Stimulated activated CD4-positive, alpha-beta T cell treated with anti-CD3 and anti-CD28 coated beads, Interleukin-1b, Interleukin-23, amount 100 ng/mL, for 24 hours (primary cell): Measurements from ENCODE around the gene ARHGAP15.

ENCODE experiments used
- DNase-seq, 4 experiments: peaks; one replicate each; pipeline ENCODE4 v3.0.0-alpha.2; 2020; ENCODE audit warnings: low read depth in 4 of 4, low spot score in 1 of 4

Gene ARHGAP15

DNA sequence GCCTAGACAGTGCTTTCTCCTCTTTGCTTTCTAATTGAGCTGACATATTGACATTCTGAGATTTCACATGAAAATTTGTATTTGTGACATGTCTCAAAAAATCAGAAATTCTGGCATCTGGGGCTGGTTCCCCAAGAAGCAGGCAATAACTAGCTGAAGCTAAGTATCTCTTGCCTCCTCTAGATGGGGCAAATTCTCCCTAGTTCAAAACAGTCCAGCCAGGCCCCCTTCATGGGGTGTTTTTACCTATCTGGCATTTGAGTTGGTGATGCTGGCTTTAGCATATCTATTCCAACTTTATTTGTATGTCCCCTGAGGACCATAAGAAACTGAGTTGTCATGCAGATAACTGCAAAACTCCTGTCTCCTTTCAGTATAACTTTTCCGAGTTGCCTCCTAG lies 39.9 kb downstream of the ARHGAP15 start:
- DNase-seq: no peak

- no peak for DNase-seq
Observed at GRCh38 chr2:143171817-143172216, 42.6 kb downstream of the ARHGAP15 start.

- no peak for DNase-seq
Observed at GRCh38 chr2:143175438-143175837, 46.2 kb downstream of the ARHGAP15 start.

DNA sequence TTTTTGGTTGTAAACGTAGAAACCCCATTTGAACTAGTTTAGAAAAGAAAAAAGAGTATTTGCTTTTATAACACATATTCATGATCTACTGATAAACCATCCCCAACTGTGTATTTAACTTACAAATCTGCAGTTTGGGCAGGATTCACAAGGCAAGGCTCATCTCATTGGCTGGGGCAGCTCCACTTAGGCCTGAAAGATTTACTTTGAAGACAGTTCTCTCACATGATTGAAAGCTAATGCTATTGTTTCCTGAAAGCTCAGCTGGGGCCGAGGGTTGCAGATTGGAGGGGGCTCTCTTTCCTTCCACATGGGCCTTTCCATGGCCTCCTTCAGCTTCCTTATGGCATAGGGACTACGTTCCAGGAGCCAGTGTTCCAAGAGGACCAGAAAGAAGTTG lies 47.4 kb downstream of the ARHGAP15 start:
- no peak for DNase-seq

- no peak for DNase-seq
Observed at GRCh38 chr2:143177096-143177786, 48.0 kb downstream of the ARHGAP15 start.

- no peak for DNase-seq
Observed at GRCh38 chr2:143181494-143181893, 52.3 kb downstream of the ARHGAP15 start.

- DNase-seq: no peak
Observed at GRCh38 chr2:143182649-143183048, 53.4 kb downstream of the ARHGAP15 start.

DNA sequence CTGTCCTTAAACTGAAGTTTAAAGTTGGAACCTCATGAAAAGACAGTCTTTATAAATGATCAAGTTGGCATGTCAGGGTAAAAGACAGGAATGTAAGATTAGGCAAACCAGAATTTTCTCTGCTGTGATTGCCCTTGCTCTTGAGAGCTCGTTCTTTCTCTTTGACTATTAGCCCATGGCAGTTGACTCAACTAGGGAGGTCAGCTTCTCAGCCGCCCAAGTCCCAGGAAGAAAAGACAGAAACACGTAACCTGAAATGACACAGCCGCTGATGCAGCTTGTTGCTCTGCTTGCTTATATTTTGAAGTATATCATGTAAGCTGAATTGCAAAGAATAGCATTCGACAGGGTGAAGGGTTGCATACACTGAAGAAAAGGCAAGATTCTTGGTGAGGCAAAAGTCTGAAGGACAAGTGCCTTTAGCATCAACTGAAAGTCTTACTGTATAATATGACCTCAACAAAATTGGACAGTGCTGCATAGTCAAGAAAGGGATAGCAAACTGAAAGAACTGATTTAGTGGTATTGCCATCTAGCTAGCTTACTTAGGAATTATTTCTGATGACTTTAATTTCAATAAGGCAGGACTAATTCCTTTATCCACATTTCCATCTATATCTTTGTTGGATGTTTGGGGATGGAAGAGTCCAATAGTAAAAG lies 54.7 kb downstream of the ARHGAP15 start:
- no peak for DNase-seq

- DNase-seq: no peak
Observed at GRCh38 chr2:143186876-143187275, 57.7 kb downstream of the ARHGAP15 start.

- DNase-seq: no peak
Observed at GRCh38 chr2:143190431-143190830, 61.2 kb downstream of the ARHGAP15 start.

DNA sequence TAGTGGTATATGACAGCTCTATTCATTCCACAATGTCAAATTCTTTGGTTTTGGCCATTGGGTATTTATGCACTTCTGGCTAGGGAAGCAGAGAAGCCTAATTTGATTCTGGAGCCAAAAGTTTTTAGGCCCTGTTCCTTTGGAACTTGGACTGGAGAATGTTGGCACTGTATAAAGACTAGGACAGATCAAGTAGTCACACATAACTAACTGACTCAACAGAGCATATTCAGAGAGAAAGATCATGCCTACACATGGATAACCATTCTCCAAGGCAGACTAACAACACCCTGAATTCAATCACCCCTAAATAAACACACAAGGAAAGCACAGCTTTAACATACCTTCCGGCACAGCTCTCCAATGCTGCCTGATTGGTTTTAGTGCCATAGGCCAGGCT lies 62.9 kb downstream of the ARHGAP15 start:
- no peak for DNase-seq

DNA sequence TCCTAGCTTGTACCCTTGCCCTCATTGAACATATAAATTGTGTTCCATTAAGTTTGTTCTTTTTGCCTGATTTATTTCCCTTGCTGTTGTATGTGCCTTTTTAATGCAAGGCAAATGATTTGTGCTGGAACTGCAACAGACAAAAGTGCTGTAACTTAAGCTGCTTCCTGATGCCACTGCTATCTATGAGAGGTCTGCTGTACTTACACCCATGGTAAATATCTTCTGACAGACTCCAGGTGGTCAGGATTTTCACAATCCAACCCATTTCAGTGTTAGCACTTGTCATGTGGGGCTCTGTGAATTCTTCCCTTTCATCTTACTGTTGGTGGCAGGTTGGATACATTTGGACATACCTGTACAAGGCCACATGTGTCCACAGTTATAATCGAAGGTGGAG lies 63.5 kb downstream of the ARHGAP15 start:
- no peak for DNase-seq

- DNase-seq: no peak
Observed at GRCh38 chr2:143193121-143193520, 63.9 kb downstream of the ARHGAP15 start.

DNA sequence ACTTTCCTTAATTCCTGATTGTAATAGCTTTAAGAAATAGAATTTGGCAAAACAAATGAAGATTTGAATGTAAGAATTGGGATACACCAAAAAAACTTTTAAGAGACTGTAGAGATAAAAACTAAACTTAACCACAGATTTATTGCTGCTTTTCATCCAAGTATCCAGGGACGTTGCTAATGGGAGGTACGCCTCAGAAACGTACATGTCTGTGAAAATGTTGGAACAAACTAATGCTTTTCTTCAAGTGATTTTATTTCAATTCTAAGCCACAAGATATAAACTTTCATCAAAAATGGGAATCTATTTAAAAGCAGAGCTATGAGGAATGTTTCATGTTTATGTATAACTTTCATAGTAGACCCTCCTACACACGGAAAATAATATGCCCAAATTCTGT lies 66.3 kb downstream of the ARHGAP15 start:
- no peak for DNase-seq

DNA sequence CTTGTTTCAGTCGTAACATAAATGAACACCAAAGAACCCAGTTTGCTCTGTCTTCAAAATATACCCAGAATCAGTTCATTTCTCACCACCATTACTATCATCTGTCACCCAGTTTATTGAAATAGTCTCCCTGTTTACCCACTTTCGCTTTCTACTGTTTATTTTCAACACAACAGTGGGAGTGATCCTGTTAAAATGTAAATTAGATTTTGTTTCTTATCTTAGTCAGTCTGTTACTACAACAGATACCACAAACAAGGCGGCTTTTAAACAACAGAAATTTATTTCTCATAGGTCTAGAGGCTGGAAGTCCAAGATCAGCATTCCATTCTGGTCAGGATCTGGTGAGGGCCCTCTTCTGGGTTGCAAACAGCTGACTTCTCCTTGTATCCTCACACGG lies 74.8 kb downstream of the ARHGAP15 start:
- DNase-seq: no peak

GRCh38 chr2:143205106-143205764 lies 76.0 kb downstream of the ARHGAP15 start:
- no peak for DNase-seq

- no peak for DNase-seq
Observed at GRCh38 chr2:143209570-143210445, 80.6 kb downstream of the ARHGAP15 start.

DNA sequence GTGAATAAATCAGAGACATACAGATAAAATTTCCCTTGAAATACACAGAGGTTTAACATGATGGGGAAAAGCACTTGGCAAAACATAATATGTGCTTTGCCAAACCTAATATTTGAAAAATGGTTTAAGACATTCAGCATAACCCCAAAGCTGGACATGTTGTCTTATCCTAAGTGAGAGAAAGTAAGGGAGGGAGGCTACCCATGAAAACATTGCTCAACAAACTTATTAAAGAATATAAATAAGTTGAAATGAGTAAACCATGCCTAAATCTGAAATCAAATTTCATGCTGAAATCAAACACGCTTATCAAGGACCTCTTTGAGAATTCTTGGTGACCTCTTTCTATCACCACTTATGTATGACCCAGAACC lies 81.2 kb downstream of the ARHGAP15 start:
- no peak for DNase-seq

DNA sequence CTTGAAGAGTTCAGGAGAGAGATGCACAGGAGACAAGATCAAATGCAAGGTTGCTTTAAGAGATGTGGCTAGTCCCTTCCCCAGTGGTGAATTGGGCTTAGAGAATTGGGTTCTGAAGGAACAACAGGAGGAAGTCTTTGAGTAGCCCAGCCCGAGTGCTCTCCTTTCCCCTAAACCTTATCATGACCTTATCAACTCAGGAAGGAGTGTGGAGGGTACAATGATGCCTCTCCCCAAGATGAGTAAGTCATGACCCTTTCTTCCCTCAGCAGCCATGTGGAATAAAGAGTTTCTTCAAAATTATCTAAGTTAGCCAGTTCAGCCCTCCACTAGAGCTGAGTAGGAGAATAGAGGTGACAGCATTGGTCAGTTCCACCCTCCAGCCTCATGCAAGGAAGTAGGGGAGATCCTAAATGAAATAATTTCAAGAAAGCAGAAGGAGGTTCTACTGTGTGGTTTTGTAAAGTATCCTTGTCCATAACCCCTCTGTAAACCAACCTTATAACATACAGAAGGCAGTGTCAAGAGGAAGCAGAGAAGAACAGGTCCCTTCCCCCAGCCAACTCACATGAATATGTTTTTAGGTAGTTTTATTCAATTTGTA lies 88.4 kb downstream of the ARHGAP15 start:
- DNase-seq: no peak

DNA sequence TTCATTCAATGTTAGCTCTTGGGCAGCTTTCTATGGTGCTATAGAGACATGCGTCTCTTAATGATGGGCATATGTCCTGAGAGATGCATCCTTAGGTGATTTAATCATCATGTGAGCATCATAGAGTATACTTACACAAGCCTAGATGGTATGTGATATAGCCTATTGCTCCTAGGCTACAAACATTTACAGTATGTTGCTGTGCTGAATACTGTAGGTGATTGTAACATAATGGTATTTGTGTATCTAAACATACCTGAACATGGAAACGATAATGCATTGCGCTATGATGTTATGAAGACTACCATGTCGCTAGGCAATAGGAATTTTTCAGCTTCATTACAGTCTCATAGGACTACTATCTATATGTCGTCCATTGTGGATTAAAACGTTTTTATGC lies 89.4 kb downstream of the ARHGAP15 start:
- no peak for DNase-seq

DNA sequence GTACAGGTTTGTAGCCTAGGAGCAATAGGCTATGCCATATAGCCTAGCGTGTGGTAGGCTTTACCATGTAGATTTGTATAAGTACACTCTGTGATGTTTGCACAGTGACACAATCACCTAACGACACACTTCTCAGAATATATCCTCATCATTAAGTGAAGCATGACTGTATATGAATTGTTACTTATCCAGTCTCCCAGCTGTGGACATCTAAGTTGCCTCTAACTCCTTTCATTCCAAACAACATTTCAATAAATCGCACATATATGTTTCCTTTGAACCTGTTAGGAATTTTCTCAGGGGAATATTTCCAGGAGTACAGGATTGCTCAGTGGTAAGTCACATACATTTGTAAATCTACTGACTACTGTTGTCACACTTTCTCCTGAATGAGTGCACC lies 90.0 kb downstream of the ARHGAP15 start:
- no peak for DNase-seq
